ENCODE data around the gene TCF21. TPM values are rescaled to one million over a fixed set of nuclear protein-coding genes. Genes with fewer than 3 reads are reported as not detected.
"Not testable (repeated sequence)": the region's sequence is repeated elsewhere in the genome, so short reads cannot be mapped to it uniquely, and the experiment has no call there.

Gene TCF21
- total RNA-seq (2014; rRNA removed; shearing (Covaris generic)): not detected in 2 replicates

DNA sequence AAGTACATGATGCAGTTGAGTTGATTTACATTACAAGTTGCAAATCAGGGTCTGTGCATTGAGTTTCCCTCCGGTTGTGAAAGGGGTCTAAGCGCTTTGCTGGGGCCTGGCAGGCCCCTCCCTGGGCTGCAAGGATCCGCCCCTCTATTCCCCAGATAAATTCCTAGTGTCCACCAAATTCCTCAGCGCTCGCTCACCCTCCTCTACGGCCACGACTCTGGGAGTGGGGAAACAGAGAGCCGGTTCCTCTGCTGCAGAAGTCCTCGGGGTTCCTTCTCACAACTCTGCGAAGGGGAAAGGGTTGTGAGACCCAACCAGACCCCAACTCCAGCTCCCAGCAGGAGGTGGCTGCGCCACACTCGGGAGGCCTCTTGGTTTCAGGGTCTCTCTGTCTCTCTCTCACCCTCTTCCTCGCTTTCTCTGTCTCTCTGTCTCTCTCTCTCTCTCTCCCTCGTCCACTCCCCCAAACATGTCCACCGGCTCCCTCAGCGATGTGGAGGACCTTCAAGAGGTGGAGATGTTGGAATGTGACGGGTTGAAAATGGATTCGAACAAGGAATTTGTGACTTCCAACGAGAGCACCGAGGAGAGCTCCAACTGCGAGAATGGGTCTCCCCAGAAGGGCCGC lies at the start of gene TCF21:
Gene TCF21 (plus strand): TSS at position 185 of the 628 bp plus-strand sequence. CDS start 285 bp downstream, at position 470.
- no peak for DNase-seq (ENCODE audit: low spot score)

GRCh38 chr6:133841176-133841575 lies 47.7 kb upstream of the TCF21 start:
- no peak for DNase-seq (ENCODE audit: low spot score)

GRCh38 chr6:133843098-133843497 lies 45.8 kb upstream of the TCF21 start:
- no peak for DNase-seq (ENCODE audit: low spot score)

- DNase-seq (ENCODE audit: low spot score): no peak
Observed at GRCh38 chr6:133844709-133845108, 44.2 kb upstream of the TCF21 start.

DNA sequence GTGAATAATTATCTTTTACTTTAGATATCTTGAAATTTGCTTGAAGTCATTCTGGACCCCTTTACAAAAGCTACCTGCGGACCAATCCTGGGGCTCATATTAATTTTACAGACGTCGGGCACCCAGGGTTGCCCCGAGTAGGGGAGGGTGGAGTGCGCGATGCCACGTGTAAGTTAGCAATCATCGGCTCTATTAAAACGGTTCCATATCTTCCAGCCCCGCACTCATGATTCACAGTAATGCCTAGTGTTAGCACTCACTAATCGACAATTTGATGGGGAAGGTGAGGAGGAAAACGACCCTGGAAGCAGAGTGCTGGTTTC lies 34.9 kb upstream of the TCF21 start:
- no peak for DNase-seq (ENCODE audit: low spot score)

GRCh38 chr6:133854364-133855275 lies 34.3 kb upstream of the TCF21 start:
- no peak for DNase-seq (ENCODE audit: low spot score)

DNA sequence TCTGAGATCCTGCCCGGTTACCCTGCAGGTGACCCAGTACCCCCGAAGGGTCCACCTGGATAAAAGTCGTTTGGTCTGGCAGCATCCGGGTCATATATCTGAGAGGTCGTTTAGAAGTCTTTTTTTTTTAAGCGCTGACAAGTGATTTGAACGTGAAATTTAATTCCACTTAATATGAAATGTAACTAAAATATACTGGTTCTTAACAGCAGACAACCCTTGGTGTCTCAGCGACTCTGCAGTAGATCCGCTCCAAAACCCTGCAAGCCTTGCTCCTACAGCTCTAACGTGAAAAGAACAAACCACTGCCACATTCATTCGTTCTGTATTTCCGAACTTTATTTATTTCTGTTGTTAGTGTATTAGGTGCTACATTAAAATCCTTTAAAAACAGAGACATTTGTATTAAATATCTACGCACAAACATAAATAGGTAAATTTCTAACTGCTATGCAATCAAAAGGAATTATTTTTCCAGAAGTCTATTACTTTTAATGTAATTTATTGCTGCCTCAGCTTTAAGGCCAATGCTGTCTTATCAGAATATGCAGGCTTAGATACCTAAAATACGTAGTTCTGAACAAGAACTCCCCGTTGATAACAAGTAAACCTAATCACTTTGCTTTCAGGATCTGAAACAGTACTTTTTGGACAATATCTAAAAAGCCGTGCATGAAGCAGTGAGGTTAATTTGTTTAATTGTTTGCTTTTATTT lies 33.5 kb upstream of the TCF21 start:
- DNase-seq (ENCODE audit: low spot score): no peak

DNA sequence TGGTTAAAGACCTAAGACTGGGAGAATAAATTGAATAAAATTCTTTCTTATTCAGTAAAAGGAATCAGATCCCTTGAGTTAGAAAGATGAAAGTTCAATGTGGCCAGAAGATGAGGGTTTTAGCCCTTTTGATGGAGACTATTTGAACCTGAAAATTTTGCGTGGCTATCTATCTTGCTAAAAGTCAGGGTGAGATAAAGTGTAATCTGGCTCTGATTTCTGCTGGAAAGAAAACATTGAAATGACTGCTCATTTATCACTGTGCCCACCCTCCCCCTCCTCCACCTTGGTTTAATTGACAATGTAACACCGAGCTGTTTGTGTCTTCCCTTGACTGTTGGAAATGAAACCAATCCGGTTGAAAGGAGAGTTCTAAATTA lies 32.9 kb upstream of the TCF21 start:
- no peak for DNase-seq (ENCODE audit: low spot score)

DNA sequence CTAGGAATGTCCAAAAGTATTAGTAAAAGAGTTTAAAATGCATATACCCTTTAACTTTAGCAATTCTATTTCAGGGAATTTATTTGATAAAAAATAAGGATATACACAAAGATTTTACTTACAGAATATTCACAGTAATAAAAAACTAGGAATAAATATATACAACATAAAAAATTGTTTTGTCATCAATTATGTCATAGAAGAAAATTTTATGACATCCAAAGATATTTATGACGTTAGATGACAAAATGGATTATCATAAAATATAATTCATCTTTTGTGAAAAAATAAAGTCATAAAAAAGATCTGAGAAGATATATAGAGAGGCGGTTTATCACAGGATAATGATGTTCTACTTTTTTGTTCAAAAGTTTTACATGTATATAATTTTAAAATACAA lies 32.0 kb upstream of the TCF21 start:
- DNase-seq (ENCODE audit: low spot score): no peak

- no peak for DNase-seq (ENCODE audit: low spot score)
Observed at GRCh38 chr6:133857696-133858095, 31.2 kb upstream of the TCF21 start.

DNA sequence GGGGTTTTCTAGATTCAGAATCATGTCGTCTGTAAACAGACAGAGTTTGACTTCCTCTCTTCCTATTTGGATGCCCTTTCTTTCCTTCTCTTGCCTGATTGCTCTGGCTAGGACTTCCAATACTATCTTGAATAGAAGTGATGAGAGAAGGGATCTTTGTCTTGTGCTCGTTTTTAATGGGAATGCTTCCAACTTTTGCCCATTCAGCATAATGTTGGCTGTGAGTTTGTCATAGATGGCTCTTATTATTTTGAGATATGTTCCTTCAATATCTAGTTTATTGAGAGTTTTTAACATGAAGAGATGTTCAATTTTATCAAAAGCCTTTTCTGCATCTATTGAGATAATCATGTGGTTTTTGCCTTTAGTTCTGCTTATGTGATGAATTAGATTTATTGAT lies 27.6 kb upstream of the TCF21 start:
- DNase-seq (ENCODE audit: low spot score): not testable (repeated sequence)

- no peak for DNase-seq (ENCODE audit: low spot score)
Observed at GRCh38 chr6:133863228-133863627, 25.7 kb upstream of the TCF21 start.

GRCh38 chr6:133865680-133866079 lies 23.2 kb upstream of the TCF21 start:
- DNase-seq (ENCODE audit: low spot score): no peak

- DNase-seq (ENCODE audit: low spot score): no peak
Observed at GRCh38 chr6:133871131-133871530, 17.8 kb upstream of the TCF21 start.

DNA sequence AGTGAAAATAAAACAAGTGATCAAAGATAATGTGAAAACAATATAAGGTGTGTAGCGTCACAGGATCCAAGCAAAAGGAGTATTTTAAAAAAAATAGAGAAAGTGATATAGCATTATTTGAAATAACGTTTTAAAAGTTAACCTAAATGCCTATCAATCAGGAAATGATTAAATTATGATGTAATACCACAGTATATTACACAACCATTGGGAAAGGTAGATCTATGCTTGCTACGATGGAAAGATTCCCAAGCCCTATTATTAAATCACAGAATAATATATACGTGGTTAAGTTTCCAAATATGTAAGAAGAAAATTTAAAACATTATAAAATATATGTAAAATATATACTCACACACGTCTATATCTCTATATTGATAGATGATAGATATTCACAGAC lies 15.4 kb upstream of the TCF21 start:
- DNase-seq (ENCODE audit: low spot score): no peak

DNA sequence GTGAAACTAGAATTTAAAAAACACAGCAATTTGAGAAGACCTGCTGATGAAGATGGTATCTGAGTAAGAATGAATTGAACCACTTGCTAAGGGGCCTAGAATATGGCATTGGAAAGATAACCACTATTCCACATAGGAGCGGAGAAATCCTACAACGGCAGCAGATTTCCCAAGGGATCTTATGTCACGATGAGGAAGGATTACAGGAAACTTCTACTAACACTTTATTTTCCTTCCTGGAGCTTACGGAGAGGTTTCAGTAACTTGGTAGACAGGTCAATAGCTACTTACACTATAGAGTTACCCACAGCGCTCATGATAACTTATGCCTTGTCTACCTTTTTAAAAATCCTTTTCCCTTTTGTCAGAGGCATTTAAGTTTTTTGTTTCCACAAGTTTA lies 11.8 kb upstream of the TCF21 start:
- no peak for DNase-seq (ENCODE audit: low spot score)

DNA sequence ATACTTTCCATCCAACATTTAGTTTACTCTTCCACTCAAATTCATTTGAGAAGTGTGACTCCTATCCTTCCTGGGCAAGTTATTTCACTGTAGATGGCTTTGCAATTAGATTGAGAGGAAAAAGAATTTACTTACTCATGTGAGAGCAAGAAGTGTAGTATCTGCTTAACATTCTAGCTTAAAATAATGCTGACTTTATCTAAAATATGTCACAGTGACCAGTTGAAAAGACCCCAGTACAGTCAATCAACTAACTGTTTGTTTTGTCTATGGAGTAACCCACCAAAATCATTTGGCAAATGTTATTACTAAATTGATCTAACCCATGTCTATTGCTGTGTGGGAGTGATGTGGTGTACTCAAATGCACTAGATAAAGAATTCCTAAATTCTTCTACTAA lies 8.9 kb upstream of the TCF21 start:
- no peak for DNase-seq (ENCODE audit: low spot score)

- no peak for DNase-seq (ENCODE audit: low spot score)
Observed at GRCh38 chr6:133880896-133881295, 8.0 kb upstream of the TCF21 start.

DNA sequence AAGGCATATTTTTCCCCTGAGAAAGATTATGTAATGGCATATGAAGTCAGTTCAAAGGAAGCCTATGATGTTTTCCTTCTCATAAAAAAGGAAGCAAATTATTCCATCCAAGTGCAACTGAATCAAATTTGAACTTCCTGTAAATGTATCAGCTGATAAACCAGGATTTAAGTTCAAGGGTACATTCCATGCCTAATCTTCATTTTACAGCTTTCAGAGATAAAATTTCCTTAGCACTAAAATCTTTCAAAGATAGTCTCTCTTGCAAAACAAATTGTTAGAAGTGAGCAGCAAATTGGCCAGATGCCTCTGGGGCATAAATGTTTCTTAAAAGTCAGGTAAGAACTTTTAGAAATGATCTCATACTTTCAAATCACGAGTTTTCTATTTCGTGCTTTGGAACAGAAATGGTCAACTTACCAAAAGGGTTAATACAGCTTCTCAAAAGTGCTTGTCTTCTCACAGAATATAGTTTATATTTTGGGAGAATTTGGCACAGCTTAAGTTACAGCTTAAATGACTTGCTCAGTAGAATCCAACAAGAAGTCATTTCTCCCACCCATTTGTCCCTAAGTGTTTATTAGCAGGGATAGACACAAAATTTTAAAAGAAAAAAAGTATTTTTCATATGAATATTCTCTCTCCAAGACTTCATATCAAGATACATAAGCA lies 2.7 kb upstream of the TCF21 start:
- DNase-seq (ENCODE audit: low spot score): no peak

- no peak for DNase-seq (ENCODE audit: low spot score)
Observed at GRCh38 chr6:133887156-133887879, 1.6 kb upstream of the TCF21 start.

DNA sequence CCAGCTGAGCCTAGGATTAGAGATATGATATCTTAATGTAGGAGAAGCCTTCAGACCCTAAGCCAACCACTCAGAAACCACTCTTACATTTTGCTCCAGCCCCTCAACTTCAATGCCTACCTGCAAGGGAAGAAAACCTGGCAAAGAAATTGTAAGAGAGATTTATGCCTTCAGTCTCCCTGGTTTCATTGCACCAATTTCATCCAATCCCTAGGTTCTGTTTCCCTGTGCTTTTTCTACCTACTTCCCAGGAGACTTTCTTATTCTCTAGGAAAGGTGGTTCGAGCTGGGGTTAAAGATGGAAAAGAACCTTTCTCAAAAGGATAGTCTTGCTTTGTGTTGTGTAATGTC lies 1.1 kb upstream of the TCF21 start:
- no peak for DNase-seq (ENCODE audit: low spot score)

Measured in H4 (cell line).